ENCODE data around the gene C18orf54.

Gene C18orf54

DNA sequence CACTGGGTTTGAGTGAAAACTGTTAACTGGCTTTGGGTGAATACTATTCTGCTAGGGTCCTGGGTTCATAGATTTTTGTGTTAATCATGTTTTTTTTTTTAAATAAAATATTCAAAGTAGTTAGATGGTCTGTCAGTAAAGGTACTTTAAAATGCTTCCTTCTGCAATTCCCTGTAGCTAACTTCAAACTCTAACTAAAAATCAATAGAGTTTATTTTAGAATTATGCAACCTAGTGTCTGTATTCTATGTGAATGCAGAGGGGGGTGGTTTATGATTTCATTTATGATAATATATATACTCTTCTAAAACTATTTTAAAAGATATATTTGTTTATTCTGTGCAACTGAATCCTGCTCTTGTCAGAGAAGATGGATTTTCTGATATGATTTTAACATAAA is 27.9 kb upstream of the C18orf54 start:
- no peak overlapping the region for H3K4me3 ChIP-seq (ENCODE audit: low read depth, low read length)
- no peak for TF ChIP-seq MYC (IDR thresholded peaks at IDR 0.05; ENCODE audit: low read depth, low read length)
- no peak for TF ChIP-seq POLR2A (IDR thresholded peaks at IDR 0.05; ENCODE audit: extremely low read depth, insufficient read length)
- TF ChIP-seq, protein P1, sequence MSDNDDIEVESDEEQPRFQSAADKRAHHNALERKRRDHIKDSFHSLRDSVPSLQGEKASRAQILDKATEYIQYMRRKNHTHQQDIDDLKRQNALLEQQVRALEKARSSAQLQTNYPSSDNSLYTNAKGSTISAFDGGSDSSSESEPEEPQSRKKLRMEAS (IDR thresholded peaks at IDR 0.05; ENCODE audit: low read depth, low read length) = no peak
- TF ChIP-seq, protein P2, sequence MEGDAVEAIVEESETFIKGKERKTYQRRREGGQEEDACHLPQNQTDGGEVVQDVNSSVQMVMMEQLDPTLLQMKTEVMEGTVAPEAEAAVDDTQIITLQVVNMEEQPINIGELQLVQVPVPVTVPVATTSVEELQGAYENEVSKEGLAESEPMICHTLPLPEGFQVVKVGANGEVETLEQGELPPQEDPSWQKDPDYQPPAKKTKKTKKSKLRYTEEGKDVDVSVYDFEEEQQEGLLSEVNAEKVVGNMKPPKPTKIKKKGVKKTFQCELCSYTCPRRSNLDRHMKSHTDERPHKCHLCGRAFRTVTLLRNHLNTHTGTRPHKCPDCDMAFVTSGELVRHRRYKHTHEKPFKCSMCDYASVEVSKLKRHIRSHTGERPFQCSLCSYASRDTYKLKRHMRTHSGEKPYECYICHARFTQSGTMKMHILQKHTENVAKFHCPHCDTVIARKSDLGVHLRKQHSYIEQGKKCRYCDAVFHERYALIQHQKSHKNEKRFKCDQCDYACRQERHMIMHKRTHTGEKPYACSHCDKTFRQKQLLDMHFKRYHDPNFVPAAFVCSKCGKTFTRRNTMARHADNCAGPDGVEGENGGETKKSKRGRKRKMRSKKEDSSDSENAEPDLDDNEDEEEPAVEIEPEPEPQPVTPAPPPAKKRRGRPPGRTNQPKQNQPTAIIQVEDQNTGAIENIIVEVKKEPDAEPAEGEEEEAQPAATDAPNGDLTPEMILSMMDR (IDR thresholded peaks at IDR 0.05; ENCODE audit: low read depth, low read length) = no peak

DNA sequence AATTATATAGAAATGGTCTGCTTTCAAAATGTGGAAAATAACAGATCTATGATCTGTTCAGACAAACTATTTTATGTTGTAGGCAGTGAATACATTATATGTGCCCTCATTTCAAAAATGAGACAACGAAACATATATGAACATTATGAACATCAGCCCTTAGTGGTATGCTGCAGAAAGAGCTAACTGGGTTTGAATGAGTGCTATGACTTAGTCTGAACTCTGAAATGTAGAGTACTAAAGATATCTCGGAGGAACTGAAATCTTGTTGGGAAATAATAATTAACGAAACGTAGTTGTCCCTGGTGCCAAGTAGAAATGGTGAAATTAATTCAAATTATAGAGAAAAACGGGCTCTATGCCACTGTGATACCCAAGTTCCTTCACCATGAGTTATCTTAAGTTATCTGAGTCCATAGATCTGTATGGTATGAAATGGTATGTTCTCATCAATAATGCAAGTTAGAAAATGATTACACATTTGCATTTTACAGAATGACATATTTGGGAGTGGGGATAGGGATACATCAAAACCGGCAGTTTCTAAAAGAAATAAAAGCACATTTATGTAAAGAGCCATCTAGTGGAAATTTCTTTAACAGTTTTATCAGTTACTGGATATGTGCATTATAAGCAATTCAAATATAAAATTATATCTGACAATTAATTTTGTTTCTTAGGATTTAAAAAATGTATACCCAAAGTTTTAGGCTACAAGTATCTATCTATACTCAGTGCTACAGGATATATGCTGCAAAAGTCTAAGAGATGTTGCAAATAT is 26.7 kb upstream of the C18orf54 start:
- DNase-seq (ENCODE audit: low read depth) = no peak
- H3K4me3 ChIP-seq (ENCODE audit: low read depth, low read length) = no peak overlapping the region
- TF ChIP-seq, protein P1 (IDR thresholded peaks at IDR 0.05; ENCODE audit: low read depth, low read length) = no peak
- no peak for TF ChIP-seq POLR2A (IDR thresholded peaks at IDR 0.05; ENCODE audit: extremely low read depth, insufficient read length)
- TF ChIP-seq, protein P2 (IDR thresholded peaks at IDR 0.05; ENCODE audit: low read depth, low read length) = no peak
- TF ChIP-seq MYC (IDR thresholded peaks at IDR 0.05; ENCODE audit: low read depth, low read length) = no peak

More for the DNA sequence above, 27.9 kb upstream of the C18orf54 start:
- DNase-seq (ENCODE audit: low read depth) = no peak

DNA sequence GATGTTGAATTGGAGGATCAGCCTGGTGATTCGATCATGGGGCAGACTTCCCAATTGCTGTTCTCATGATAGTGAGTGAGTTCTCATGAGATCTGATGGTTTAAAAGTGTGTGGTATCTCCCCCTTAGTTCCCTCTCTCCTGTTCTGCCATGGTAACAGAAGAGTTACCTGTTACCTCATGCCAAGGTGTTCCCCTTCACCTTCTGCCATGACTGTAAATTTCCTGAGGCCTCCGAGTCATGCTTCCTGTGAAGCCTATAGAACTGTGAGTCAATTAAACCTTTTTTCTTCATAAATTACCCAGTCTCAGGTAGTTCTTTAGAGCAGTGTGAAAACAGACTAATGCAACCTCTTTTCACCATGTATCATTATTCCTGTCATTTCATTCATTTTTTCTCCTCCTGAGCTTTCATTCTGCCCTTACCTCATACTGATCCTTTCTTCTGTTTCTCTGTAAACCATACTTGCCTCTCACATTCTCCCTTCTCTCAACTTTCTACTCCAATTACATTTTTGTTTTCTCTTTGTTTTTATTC is 22.0 kb upstream of the C18orf54 start:
- no peak for DNase-seq (ENCODE audit: low read depth)
- H3K4me3 ChIP-seq (ENCODE audit: low read depth, low read length) = no peak overlapping the region
- TF ChIP-seq, protein P2 (IDR thresholded peaks at IDR 0.05; ENCODE audit: low read depth, low read length) = no peak
- TF ChIP-seq POLR2A (IDR thresholded peaks at IDR 0.05; ENCODE audit: extremely low read depth, insufficient read length) = no peak
- no peak for TF ChIP-seq MYC (IDR thresholded peaks at IDR 0.05; ENCODE audit: low read depth, low read length)
- TF ChIP-seq, protein P1 (IDR thresholded peaks at IDR 0.05; ENCODE audit: low read depth, low read length) = no peak

DNA sequence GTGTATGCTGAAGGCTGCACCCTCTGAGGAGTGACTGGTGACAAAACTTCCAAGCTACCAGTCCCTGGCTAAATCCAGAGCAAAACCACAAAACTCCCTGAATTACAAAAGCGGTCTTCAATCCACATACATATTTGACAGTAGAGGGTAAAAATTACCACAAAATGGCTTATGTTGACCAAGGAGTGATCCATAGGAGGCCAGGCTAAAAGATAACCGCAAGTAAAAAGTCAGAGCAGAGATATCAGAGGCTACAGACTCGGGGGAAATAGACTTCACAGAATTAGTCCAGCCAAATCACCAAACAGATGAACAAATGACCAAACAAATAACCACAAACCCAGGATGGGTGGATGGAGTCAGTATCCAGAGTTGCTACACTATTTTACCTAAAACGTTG is 19.5 kb upstream of the C18orf54 start:
- DNase-seq (ENCODE audit: low read depth) = no peak
- TF ChIP-seq POLR2A (IDR thresholded peaks at IDR 0.05; ENCODE audit: extremely low read depth, insufficient read length) (no peak), MYC (IDR thresholded peaks at IDR 0.05; ENCODE audit: low read depth, low read length) (no peak)
- TF ChIP-seq, protein P2 (IDR thresholded peaks at IDR 0.05; ENCODE audit: low read depth, low read length) = no peak
- TF ChIP-seq, protein P1 (IDR thresholded peaks at IDR 0.05; ENCODE audit: low read depth, low read length) = no peak
- H3K4me3 ChIP-seq (ENCODE audit: low read depth, low read length) = no peak overlapping the region

DNA sequence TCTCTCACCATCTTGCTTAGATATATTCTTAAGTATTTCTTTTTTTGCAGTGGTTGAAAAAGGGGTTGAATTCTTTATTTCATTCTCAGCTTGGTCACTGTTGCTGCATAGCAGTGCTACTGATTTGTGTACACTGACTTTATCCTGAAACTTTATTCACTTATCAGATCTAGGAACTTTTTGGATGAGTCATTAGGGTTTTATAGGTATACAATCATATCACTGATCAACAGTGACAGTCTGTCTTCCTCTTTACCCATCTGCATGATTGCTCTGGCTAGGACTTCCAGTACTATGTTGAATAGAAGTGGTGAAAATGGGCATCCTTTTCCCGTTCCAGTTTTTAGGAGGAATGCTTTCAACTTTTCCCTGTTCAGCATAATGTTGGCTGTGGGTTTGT is 6.5 kb upstream of the C18orf54 start:
- TF ChIP-seq POLR2A (IDR thresholded peaks at IDR 0.05; ENCODE audit: extremely low read depth, insufficient read length) = no peak
- TF ChIP-seq, protein P2 (IDR thresholded peaks at IDR 0.05; ENCODE audit: low read depth, low read length) = no peak
- TF ChIP-seq, protein P1 (IDR thresholded peaks at IDR 0.05; ENCODE audit: low read depth, low read length) = no peak
- TF ChIP-seq MYC (IDR thresholded peaks at IDR 0.05; ENCODE audit: low read depth, low read length) = no peak
- H3K4me3 ChIP-seq (ENCODE audit: low read depth, low read length) = no peak overlapping the region
- DNase-seq (ENCODE audit: low read depth) = no peak

Data from NB4 (cell line).